HG03354 (cell line): ENCODE data around the gene DBN1.

Source experiments
- ATAC-seq: cut with Tn5 transposase; IDR thresholded peaks from one replicate; pipeline ENCODE4 v1.9.1; 2021; ENCODE audit warnings: mild to moderate bottlenecking; ENCODE audit not compliant: unreplicated experiment, poor library complexity, severe bottlenecking

DBN1 gene

DNA sequence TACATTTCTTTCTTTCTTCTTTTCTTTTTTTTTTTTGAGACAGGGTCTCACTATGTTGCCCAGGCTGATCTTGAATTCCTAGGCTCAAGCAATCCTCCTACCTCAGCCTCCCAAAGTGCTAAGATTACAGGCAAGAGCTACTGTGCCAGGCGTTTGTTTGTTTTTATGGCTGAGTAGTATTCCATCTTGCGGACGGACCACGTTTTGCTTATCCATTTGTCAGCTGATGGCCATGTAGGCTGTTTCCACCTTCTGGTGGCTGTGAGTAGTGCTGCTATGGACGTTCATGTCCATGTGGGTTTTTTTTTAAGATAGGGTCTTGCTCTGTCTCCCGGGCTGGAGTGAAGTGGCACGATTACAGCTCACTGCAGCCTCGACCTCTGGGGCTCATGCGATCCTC lies 33.7 kb upstream of the DBN1 start:
- no peak for ATAC-seq

DNA sequence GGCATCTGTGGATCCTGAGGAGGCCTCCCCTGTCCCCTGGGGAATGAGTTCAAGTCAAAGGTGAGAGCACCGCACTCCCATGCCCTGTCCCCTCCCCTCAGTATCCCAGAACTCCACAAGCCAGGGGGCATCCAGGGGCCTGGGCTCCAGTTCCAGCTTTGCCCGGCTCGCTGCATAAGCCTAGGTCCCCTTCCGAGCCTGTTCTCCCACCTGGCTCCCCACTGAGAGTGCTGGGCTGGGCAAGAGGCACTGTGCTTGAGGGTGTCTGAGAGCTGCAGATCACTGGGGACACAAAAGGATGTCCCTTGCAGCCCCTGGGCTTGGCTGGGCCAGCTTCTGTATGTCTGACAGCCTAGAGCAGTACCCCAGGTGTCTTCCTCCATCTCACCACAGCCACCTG lies 31.6 kb upstream of the DBN1 start:
- ATAC-seq = no peak

DNA sequence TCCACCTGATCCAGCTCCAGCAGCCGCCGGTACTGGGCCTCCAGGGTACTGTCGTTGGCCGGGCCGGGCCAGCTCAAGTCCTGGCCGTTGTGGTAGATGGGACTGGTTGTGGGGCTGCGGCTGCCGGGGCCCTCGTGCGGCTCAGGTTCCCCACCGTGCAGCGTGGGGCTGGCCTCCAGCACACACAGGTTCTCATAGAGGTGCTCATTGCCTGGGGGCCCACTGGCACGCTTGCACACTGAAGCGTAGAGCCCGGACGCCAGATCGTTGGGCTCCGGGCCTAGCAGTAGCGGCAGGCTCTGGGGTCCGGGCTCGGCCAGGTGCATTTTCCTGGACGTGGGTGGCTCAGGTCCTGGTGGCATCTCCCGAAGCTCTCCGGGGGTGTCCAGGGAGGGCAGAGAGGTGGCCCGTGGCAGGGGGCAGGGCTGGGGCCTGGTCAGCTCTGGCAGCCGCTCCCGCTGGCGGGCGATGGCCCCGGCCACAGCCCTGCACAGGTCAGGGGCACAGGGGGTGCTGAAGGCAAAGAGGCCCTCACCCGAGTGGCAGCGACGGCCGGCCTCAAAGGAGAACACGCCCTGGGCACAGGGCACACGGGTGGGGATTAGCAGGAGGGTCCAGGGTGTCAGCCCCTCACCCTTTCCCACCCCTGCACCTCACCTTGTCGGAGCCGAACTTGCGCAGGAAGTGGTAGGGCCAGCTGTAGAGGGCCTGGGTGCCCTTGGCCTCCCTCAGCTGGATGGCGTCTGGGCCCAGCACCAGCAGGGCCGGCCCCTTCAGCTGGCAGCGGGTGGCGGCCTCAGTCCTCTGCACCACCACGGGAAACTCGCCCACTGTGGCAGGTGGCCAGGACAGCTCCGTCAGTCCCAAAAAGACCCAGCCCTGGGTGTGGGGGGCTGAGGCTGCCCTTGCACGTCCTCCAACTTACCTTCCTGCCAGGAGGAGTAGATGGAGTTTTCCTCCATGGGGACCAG lies 30.9 kb upstream of the DBN1 start:
- ATAC-seq = no peak

DNA sequence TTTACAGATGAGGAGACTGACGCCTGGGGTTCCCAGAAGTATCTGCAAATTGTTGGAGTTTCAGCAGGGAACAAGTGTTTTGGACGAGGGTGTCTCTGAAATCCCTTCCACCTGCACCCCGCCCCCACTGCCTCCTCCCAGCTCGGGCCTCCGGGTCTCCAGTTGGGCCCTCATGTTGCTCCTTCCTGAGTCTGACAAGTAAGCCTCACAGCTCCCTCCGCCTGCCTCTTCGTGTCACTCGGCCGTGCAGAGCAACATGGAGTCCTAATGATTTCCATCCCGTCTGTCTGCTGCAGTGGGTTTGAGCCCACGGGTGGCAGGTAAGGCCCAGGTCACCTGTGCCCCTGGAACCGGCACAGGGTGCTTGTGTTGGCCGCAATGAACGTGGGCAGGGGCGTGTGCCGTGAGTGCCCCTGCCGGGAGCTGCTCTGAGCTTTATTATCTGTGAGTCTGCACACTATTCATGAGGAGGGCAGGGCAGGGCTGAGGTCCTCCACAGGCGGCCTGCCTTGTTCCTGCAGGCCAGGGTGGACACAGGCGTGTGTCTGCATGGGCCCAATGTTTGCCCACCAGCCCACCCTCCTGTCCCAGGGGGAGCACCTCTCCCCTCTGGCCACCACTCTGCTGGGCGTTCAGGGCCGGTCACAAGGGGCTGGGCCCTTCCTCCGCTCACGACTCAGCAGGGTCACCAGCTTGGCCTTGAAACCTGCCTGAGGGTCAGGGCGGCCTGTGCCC lies 30.1 kb upstream of the DBN1 start:
- no peak for ATAC-seq

DNA sequence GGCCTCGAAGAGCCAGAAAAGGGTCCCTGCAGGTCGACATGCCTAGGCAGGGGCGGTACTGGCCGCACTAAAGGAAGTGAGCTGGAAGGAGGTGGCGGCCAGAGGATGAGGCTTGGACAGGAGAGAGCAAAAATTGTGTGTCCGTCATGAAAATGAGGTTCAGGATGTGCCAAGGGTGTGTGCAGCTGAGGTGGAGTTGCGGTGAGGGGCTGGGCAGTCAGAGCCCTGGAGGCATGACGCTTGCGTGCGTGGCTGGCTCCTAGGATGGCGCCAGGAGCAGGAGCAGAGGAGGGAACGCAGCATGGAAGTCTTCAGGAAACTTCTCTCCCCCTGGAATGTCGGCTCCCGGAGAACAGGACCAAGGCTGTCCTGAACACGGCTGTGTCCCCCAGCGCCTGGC lies 29.5 kb upstream of the DBN1 start:
- ATAC-seq = no peak

DNA sequence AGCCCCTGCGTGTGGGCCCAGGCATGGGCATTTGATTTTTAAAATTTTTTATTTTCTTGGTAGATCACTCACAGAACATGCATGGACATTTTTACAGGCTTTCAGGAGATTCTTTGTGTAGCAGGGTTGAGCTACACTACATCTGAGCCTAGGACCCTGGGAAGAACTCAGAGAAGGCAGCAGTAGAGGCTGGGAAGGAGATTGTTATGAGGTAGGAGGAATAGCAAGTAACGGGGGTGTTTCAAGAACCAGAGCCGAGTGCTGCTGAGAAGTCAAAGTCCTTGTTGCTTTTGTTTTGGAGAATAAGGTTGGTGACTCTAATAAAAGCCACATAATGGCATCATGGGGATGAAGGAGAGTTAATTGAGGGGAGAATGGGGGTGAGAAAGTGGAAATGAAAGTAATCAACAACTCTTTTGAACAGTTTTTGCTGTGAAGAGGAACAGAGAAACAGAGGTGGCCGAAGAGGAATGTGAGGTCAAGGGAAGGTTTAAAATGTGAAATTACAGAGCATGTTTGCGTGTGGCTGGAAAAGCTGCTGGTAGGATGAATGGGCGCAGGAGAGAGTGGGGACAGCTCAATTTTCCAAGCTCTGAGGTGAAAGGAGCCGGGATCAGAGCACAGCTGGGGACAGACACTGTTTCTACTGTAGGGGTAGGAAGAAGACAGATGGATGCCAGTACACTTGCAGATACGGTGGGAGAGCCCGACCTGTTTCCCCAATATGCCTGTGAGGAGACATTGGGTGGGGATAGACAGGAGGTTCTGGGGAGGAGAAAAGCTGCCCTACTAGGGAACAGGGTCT lies 28.6 kb upstream of the DBN1 start:
- ATAC-seq = no peak

DNA sequence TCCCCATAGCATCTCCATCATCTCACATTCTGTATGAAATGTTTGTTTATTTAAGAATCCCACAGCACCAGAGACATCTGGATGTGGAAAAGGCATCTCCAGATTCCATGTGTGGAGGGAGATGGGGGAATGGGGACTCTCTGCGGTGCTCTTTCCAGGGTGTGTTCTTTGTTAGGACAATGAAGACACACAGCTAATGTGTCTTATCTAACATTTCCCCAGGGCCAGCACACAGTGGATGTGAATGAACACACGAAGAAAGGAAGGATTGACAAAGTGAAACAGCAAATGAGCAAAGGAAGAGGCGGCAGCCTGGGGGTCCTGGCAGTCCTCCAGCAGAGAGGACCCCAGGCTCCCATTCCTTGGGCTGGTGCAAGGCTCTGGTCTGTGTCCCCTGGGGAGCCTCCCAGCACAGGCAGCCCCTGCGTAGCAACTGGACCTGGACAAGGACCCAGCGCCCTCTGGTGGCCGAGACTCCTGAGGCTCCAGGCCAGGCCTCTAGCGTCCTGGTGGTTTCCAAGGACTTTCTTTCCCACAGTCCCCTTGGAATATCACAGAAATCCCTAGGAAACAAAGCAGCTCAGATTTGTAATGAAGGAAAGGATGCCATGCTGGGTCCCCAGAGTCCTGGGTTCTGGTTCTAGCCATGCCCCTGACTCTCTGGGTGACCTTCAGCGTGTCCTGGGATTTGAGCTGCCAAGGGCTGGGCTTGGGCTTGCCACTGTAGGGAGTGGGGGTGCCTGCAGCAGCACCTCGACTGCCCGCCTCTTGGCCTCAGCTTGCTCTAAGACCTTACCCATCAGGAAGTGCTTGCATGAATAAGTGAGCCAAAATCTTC lies 27.5 kb upstream of the DBN1 start:
- ATAC-seq = no peak

DNA sequence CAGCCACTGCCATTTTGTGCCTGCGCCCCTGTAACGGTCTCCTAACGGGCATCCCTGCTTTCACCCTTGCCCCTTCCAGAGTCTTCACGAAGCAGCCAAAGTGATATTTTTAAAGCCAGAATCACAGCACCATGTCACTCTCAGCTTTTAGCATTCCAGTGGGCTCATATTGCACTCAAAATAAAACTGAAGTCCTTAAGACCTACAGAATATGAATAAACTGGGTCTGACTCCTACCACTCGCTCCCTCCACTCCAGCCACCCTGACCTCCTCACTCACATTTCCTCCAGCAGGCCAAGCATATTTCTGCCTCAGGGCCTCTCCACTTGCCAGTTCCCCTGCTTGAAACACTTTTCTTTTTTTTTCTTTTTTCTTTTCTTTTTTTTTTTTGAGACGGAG lies 26.4 kb upstream of the DBN1 start:
- no peak for ATAC-seq

DNA sequence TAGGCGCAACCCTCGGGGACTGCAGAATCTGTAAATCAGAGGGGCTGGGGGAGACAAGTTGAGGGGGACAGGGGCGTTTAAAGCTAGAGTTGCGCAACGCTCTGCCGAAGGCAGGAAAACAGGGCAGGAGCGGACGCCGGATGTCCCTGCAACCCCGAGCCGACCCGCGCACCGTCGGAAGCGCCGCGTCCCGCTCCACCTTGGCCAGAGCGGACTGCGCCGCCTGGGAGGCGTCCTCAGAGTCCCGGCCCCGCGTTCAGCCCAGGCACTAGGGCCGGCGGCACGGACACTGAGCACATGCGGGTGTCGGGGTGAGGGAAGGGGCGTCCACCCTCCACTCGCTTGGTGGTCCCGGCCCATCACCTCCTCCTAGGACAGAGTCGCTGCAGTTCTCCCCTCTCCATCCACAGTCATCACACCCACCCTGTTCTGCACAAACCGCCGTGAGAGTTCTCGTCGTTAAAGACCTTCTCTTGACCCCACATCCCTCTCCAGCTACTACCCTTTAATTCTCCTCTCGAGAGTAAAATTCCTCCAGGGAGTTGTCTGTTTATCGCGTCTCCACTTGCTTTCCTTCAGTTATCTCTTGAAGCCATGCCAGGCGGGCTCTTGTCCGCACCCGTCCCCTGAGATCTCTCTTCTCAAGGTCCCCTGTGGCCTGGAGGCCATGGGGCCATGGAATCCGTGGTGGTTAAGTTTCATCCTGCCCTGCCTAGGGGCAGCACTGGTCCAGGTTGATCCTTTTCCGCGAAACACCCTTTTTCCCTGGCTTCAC lies 24.8 kb upstream of the DBN1 start:
- peak; percentile 13 for ATAC-seq

DNA sequence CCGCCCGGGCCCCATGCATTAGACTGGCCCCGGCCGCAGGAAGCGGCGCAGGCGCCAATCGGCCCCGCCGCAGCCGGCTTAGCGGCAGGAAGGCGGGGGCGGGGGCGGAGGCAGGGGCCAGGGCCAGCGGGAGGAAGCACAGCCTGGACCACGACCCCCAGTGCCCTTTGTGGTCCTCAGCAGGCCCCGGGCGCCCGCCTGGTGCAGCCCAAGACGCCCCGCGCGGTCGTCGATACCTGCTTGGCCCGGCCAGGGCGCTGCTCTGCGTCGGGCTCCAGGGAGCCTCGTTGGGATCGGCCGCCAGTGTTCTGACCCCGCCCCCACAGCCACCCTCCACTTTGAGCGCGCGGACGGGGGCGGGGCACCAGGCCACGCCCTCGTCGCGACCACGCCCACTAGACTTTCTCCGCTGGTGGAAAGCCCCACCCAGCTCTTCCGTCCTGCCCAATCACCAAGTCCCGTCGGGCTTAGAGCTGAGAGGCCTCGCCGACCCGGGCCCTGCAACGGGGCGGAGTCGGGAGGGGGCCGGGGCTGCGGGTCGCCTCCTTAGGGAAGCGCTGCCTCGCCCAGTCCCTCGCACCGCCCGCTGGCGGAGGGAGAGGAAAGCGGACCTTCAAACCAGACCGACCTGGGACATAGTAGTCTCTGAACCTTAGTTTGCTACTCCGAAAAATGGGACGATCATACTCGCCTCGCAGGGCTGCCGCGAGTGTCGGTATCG lies 24.0 kb upstream of the DBN1 start, which contains the start of gene PDLIM7:
TSS of gene PDLIM7 (minus strand) at position 313 of the 721 bp plus-strand sequence. CDS start 1,092 bp downstream, outside the sequence.
- ATAC-seq = peak; percentile 78

DNA sequence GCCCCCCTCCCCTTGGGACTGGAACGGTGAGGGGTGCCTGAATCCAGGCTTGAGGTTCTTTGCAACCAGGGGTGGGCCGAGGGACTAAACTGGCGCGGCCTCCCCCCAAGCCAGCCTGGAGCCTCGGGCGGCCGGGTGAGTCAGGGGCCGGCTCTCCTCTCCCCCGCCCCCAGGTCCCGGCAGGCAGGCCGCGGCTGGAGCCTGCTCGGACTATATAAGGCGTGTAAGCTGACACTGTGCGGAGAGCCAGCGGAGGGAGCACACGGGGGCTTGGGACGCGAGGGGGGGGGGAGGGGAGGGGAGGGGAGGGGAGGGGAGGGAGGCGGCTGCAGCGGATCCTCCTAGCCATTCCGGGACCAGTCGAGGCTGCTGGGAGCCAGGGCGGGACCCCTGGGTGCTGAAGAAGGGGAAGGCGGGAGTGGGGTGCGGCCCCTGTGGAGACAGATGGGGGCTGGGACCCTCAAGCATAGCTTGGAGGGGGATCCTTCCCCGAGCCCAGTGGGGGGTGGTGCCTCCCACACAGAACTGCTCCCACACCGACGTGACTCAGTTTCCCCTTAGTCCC lies 23.4 kb upstream of the DBN1 start:
- peak; percentile 13 for ATAC-seq

DNA sequence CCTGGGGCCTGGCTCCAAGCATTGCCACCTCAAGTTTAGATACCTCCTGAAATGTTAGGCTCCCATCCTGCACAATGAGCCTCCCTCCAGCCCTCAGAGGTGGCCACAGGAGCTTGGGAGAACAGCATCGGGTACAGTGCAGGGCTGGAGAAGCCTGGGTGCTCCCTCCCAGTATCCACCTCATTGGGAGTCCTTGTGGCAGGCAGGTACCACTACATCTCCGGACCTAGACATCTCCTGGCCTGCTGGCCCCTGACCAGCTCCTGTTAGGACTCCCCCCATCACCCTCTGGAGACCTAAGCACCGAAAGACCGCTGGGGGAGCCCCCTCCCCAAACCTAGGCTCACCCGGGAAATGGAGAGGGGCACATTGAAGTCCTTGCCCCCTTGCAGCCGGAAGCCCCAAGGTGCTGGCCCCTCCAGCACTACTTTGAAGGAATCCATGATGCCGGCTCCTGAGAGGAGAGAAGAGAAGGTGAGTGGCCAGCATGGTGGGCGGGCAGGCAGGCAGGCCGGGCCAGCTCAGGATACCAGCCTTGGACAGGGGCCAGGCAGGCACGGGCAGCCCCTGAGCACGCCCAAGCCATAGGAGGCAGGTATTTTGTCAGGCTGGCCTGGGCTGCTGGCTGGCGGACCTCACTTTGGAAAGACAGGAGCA lies 22.8 kb upstream of the DBN1 start:
- ATAC-seq = no peak

DNA sequence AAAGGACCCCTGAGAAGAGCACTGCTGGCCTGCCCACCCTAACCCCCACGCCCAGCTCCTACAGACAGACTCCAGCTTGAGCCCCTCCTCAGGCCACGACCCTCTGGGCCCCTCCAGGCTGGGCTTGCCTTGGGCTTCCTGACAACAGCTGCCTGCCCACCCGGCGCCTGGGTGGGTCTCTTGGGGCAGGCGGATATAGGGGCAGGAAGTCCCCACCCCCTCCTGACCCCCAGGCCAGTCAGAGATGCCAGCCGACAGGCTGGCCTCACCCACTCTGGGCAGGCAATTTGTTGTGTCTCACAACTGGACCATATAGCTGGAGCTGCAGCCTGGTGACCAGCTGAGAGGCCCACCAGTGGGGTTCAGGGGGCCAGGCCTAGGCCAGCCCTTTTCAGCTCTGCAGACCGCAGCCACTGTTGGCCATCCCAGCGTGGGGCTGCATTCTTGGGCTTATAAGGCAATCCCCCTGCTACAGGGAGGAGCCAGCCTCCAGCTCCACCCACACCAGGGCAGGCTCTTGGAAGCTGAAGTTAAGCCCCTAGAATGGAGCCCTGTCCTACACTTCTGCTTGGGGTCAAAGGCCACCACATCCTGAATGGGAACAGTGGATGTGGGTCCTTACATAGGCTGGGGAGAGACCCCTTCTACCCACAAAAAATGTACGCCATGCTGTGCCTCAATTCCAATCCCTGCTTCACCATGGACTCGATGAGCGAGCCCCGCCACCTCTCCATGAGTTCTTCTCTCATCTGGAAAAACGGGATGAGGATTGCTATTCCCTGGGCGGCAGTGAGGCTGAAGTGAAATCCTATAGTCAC lies 22.0 kb upstream of the DBN1 start:
- no peak for ATAC-seq

DNA sequence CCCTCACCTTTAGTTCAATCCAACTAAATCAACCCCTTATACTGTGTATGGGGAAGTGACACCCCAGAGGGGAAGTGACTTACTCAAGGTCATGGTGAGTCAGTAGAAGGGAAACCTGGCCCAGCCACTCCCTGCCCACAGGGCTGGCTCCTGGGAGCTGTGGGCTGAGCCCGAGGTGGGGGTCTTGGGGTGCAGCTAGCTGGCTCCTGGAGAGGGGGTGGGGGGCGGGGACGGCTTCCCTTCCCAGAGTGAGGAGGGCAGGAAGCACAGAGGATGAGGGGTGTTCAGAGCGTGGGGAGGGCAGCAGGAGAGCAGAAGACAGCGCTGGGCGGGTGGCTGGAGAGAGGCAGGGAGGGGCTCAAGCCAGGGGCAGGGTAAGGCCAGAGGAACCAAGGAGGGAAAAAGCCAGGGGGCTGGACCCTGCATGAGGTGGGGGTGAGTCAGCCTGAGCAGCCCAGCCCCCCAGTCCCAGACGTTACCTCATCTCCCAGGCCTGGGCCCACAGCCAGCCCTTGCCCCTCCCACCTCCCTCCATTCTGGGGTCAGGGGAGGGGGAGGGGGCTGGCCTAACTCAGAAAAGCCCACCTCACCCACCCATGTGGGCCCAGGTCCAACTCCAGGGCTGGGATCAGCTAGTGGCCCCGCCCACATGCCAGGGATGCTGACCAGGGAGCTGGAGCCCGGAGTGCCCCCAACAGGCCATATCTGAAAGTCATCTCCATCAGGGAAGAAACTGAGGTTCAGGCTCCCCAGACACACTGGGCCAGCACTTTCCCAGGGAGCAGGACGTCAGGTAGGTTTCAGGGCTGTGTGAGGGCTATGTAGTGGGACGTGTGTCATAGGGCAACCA lies 21.1 kb upstream of the DBN1 start:
- no peak for ATAC-seq

DNA sequence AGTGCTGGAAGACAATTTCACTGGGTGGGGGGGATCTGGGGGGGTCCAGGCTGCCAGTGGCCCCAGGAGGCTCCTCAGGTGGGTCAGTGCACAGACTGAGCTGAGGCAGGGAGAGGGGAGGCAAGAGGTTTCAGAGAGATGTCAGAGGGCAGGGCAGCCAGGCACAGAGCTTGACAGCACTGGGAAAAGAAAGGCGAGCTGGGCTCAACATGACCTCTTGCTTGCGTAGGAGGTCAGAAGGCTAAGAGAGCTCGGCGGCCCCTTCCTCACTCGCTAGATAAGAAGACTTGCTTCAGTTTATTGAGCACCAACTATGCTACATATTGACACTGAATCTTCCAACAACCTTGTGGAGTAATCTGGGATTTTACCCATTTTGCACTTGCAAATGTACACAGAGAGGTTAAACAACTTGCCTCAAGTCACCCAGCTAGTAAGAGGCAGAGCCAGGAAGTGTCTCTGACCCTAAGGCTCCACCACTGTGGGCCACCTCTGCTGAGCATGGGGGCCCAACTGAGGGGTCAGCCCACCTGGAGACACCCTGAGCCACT lies 20.4 kb upstream of the DBN1 start:
- no peak for ATAC-seq
